ENCODE results near the gene ARHGEF10L.
A peak's percentile ranks its signal among the peaks of the same experiment; 100 is the strongest.

ARHGEF10L gene

DNA sequence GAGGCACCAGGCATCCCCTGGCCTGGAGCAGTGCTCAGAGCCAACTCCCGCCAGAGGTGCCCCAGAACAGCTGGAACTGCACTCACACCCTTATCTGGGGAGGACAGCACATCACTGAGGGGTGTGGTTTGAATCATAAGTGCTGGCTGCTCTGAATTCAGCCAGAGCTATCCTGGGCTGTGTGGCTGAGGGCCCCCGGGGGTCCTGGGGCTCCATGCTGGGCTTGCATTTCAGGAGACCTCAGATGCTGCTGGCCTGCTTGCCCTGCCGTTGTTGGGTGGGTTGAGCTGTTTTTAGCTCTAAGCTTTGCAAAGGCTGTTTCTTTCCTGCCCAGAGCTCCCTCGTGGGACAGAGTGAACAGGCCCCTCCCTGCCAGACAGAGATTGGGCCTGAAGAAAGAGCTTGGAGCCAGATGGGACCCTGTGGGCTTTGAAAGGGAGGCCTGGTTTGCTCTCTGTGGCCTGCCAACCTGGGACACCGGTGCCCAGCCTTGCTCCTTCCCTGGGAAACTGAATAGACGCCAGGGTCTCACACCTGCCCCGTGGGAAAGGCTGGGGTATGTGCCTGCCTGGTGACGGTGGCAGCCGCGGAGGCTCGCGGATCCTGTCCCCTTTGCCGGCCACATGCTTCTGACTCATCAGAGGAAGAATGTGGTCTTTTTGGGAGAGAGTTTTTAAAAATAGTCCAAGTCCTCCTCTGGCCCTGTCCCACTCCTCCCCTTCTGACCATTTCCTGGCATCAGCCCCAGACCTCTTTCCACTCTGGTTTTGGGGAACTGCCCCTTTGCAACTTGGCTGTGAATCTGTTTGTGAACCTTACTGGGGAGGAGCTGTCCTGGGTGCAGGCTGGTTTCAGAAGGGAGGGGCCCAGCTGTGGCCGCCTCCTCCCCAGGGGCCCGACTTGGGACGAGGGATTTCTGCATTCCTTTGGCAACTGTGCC is 30.0 kb downstream of the ARHGEF10L start:
- DNase-seq = no peak

GRCh38 chr1:17570228-17570627 is 30.7 kb downstream of the ARHGEF10L start:
- DNase-seq = no peak

- no peak for DNase-seq
Measured at GRCh38 chr1:17572264-17572985, 32.9 kb downstream of the ARHGEF10L start.

DNA sequence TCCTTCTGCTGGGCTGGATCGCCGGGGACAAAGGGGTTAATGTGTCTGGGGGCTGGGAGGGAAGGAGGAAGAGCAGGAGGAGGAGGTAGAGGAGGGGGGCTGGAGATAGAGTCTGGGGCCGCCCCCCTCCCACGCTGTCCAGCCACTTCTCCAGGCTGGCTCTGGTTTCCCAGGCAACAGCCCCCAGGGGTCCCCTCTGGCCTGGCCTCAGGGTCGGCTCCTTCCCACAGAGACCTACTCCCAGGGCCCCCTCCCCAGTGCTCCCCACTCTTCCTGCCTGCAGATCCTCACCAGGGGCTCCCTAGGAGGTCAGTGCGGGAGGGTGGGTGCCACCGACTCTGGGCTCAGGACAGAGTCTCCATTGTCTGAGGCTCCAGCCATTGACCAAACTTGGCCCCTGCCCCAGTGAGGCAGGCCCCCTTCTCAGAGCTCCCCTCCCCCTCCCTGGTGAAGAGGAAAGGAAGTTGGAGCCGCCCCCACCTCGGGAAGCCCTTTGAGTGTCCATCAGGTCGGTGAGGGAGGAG is 34.1 kb downstream of the ARHGEF10L start:
- no peak for DNase-seq

DNA sequence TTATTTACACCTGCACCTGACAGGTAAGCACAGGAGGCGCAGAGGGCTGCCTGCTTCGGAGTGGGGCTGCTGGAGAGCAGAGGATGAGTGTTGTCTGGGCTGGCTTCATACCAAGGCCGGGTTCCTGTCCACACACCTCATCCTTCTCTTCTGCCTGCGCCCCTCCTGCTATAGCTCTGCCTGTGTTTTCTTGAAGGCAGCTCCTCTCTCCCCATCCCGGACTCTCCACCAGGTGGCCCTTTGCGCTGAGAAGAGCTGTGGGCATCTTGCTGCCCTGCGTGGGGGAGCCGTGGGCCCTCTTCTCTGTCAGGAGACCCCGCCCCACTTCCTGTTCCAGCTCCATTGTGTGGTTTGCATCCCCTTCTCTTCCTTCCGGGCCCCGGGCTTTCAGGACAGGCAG is 35.0 kb downstream of the ARHGEF10L start:
- DNase-seq = peak; percentile 25

DNA sequence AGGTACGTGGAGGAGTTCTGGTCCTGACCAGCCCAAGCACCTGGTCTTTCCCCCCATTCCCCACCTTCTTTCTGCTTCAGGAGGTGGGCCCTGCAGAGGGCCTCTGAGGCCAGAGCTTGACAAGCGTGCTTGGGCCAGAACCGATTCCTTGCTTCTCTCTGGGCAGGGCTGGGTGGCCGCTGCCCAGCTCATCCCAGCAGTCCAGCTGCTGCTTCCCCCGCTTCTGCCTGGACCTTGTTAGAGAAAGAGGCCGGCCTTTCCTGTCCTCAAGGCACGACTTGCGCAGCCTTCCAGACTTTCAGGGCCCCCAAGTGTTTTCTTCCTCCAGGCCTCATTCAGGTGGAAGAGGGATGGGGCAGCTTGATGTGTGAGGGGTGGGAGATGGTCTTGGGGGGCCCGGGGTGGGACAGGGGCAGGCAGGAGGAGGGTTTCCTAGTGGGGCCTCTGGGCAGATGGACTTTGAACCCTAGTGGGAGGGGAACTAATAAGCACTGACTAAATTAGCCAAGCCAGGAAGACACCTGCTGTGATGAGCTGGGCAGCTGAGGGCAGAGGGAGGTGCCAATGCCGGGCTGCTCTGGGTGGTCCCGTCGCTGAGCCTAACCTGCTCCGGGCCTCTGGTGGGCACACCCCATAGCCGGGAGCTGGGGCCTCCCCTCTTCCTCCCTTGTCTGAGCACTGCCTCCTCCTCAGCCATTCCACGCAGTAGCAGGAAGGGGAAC is 36.5 kb downstream of the ARHGEF10L start:
- DNase-seq = no peak

DNA sequence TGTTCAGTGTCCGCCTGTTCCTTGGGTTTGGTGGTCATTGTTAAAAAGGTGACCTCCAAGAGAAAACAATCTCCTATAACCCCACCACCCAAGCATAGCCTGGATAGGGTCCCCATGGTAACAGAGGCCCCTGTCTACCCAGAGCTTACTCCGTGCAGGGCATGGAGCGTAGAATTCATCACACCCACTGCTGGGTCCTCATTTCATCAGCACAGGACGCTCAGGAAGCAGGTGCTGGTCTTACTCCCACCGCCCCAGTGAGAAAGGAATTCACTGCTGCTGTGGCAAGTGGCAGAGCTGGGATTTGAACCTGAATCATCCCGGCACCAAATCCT is 37.0 kb downstream of the ARHGEF10L start:
- no peak for DNase-seq

DNA sequence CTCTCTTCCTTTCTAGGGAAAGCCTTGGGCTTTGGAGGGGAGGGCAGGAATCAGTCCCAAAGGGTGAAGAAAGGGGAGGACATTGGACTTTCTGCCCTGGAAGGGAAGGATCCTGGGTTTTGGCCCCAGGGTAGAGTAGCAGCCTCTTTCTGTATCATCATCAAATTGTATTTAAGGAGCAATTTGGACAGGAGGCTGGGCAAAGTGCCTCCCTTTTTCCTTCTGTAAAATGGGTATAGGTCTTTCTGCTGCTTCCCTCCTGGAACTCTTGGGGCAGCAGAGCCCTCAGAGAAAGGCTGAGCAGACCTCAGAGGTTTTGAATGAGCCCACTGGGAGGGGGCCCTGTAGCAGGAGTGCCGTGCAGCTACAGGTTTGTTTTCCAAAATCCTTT is 38.4 kb downstream of the ARHGEF10L start:
- DNase-seq = no peak

DNA sequence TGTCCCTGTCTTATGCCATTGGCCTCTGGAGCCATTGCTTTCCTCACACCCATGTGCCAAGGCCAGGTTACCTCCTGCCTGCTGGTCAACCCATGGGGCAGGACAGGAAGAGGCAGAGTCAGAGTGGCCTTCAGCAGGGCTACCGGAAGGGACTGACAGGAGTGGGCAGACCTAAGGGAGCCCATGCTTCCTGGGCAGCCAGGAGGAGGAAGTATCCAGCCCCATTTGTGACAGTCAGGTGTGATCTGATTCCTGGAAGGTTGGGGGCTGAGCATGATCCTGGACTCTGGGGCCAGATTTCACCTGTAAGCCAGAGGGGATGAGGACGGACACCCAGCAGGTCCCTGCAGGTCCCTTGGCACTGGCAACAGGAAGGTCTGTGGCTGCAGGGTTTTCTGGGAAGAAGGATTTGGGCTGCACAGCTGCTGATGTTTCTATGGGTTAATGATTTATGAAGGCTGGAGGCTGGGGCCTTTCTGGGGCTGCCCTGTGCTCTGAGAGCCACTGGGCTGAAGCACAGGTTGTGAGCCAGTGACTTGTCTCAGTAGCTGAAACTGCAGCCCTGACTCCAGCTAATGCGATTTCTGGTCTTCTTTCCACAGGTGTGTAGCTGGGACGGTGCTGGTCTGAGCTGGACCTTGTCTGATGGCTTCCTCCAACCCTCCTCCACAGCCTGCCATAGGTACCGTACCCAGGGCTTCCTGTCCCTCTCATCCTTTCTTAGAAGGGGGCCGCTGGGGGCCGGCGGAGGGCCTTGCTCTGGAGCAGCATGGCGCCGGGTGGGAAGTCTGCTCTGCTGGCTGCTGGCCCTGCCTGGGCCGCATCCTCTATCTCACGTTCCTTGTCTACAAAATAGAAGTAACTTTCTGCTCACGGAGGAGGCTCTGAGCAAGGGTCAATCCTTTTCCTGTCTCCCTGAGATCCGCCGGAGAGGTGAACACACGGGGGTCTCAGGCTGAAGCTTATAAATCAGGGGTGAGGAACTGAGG is 40.7 kb downstream of the ARHGEF10L start:
- DNase-seq = no peak

DNA sequence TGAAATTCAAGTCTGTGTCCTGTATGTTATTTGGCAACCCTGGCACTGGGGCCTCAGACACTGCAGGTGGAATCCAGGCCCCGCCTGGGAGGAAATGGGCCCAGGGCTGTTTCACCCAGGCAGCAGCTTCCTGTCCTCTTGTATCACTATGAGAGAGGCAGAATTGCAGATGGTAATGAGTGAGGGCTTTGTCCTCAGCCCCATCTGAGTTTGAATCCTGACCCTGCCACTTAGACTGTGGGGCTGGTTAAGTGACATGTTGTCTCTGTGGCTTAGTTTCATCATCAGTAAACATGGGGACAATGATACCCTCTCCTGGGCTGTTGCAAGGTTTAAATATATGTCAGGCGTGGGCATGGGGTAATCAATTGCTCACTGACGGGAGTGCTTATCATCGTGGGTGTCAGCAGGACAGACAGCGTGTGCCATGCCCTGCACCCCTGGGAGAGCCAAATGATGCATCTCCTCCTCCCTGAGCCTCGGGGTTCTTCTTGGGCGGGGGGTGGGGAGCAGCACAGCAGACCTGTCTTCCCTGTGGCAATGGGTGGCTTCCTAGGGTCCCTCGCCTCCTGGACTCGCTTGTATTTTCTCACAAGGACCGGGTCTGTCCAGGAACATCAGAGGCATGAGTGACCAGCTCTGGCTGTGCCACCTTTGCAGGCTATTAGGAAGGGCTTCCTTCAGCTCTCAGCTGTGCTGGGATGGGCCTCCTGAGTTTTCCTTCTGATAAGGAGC is 42.1 kb downstream of the ARHGEF10L start:
- no peak for DNase-seq

DNA sequence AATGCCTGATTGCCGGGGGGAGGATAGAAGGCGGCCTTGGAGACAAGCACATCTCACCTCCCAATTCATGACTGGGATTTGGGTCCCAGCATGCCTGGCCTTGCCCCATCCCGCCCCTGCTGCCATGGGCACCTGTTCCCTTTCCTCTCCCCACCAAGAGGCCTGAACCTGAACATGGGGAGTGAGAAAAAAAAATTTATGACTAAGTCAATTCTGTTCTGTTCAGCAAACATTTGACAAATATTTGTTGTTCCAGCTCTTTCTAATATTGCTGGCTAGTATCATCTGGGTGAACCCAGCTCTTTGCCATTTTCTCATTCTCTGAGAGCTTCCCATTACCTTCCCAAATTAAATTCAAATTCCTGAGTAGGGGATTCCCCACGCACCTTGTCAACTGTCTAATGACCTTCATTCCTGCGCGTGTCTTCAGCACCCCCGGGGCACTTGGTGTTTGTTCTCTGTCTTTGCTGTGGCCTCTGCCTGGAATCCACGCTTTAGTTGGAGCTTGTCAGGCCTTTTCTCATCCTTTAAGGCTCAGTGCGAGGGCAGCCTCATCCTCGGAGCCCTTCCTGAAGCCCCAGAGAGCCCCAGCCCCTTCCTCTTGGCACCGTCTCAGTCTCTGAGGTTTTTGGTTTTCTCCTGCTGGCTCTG is 42.8 kb downstream of the ARHGEF10L start:
- no peak for DNase-seq

DNA sequence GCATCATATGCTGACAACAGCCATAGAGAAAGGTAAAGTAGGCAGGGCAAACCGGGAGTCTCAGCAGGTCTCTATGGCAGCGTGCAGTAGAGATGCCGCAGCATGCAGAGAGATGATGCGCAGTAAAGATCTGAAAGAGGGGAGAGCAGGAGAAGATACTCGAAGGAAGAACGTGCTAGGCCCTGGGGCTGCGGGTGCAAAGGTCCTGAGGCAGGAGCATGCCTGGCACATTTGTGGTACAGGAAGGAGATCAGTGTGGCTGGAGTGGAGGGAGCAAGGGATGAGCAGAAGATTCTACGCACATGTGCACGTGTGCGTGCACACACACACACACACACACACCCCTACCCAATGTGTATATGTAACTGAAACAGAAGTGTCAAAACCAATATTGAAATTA is 45.0 kb downstream of the ARHGEF10L start:
- no peak for DNase-seq

DNA sequence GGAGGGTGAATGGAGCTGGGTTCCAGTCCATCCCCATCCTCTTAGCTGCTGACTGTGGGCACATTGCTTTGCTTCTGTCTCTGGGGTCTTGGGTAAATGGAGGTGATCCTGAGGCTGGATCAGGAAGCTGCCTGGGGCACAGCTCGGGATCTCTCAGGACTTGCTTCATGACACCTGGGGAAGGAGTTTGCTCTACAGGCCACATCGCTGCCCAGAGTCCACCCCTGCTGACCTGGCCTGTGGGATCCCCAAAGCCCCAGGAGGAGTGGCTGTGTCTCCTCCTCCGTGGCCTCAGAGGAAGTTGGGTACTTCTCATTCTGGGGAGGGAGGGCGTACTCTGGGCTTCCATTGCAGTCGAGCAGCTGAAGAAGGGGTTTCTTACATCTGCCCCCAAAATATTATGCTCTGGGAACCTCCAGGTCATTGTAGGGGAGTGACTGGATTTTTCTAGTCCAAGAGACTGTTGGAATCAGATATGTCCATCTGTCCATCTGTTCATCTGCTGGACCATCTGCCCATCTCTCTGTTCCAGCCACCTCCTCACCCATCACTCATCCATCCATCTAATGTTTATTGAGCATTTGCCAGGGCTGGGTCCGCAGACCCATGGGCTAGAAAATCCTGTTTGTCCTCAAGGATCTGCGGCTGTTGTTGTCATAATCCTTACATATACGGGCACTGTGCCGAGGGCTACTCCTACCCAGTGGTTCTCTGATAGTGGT is 45.9 kb downstream of the ARHGEF10L start:
- no peak for DNase-seq

GRCh38 chr1:17586172-17586964 is 46.9 kb downstream of the ARHGEF10L start:
- no peak for DNase-seq

GRCh38 chr1:17587693-17588047 is 48.2 kb downstream of the ARHGEF10L start:
- no peak for DNase-seq

- DNase-seq = no peak
Measured at GRCh38 chr1:17588048-17588871, 48.8 kb downstream of the ARHGEF10L start.

GRCh38 chr1:17591814-17592430 is 52.4 kb downstream of the ARHGEF10L start:
- DNase-seq = peak; percentile 45

- DNase-seq = no peak
Measured at GRCh38 chr1:17594026-17594425, 54.5 kb downstream of the ARHGEF10L start.

Data from NCI-H1092 (cell line).